Gastrocnemius medialis (tissue), 4 donors: ENCODE measurements around the gene ADGRD2. TPM values are rescaled to one million over a fixed set of nuclear protein-coding genes. Genes with fewer than 3 reads are reported as not detected.

Experiments used
- ATAC-seq, 2 donors: fragments of 150-250 bp; one replicate each; pipeline ENCODE4 v1.9.1; 2016
- DNase-seq, 2 donors: peaks; one replicate each; pipeline ENCODE4 v3.0.0-alpha.2; 2019
- H3K27ac ChIP-seq, 4 donors: fragments of 200-600 bp; sonication (generic); 1 replicate in 1 of 4; 2 replicates in 3 of 4; pipeline ENCODE4 v1.5.1; 2016 to 2018; ENCODE audit warnings: mild to moderate bottlenecking in 2 of 4, moderate library complexity in 1 of 4
- H3K27me3 ChIP-seq, 3 donors: fragments of 200-600 bp; sonication (generic) in 2 of 3; 1 replicate in 1 of 3; 2 replicates in 2 of 3; pipeline versions ENCODE4 v1.5.1 to v1.6.0; 2016 to 2019; ENCODE audit warnings: mild to moderate bottlenecking in 1 of 3, moderate library complexity in 1 of 3
- H3K36me3 ChIP-seq, 2 donors: fragments of 200-600 bp; sonication (generic) in 1 of 2; one replicate each; pipeline ENCODE4 v1.5.1; 2017 to 2018
- H3K4me1 ChIP-seq, 2 donors: fragments of 200-600 bp; sonication (generic) in 1 of 2; one replicate each; pipeline ENCODE4 v1.5.1; 2016 to 2017; ENCODE audit warnings: mild to moderate bottlenecking in 2 of 2
- H3K4me3 ChIP-seq, 4 donors: fragments of 200-600 bp; sonication (generic) in 3 of 4; 1 replicate in 1 of 4; 2 replicates in 3 of 4; pipeline ENCODE4 v1.5.1; 2016 to 2019; ENCODE audit warnings: mild to moderate bottlenecking in 2 of 4
- H3K9me3 ChIP-seq, 3 donors: fragments of 200-600 bp; sonication (generic) in 2 of 3; 1 replicate in 1 of 3; 2 replicates in 2 of 3; pipeline ENCODE4 v1.5.1; 2016 to 2019
- POLR2A ChIP-seq, 2 donors: fragments of 450-650 bp; IDR thresholded peaks; one replicate each; pipeline ENCODE4 v1.6.1; 2017; ENCODE audit warnings: antibody characterized with exemption in 2 of 2, mild to moderate bottlenecking in 2 of 2, moderate library complexity in 2 of 2
- in situ Hi-C, 4 donors: fragments of 200-750 bp; cut with MboI; loops; one replicate each; pipeline versions ENCODE4 v1.15.0 to v1.8.0; 2017; ENCODE audit warnings: low sequenced_read_pairs in 4 of 4
- intact Hi-C: fragments of 100-400 bp; cut with DNase I; formaldehyde crosslinking; loops from one replicate; pipeline ENCODE4 v1.15.1; 2023; ENCODE audit warnings: low total_unique reads
- total RNA-seq, 4 donors: library from RNA; depleted of rRNA; stranded (reverse); fragments of >200 nt; gene quantifications; one replicate each; pipeline versions ENCODE4 v1.1.0 to v1.2.3, GENCODE V29; 2016
- TF ChIP-seq, protein P1 (sequence below), 5 experiments: fragments of 450-650 bp in 3 of 5; fragments of 200-600 bp in 2 of 5; sonication (generic) in 2 of 5; IDR thresholded peaks in 4 of 5; conservative IDR thresholded peaks in 1 of 5; 1 replicate in 4 of 5; 2 replicates in 1 of 5; pipeline ENCODE4 v1.5.1; 2016 to 2019; ENCODE audit warnings: antibody characterized with exemption in 5 of 5, mild to moderate bottlenecking in 3 of 5, moderate library complexity in 3 of 5

ADGRD2 gene
- total RNA-seq, 4 donors from 2014 or later: not detected

GRCh38 chr9:124439686-124440243 is 10.5 kb upstream of the ADGRD2 start:
- H3K9me3 ChIP-seq: no peaks in the 10 kb centered on the region
- H3K4me3 ChIP-seq: no peak overlapping the region
- H3K4me1 ChIP-seq: no peaks in the 10 kb centered on the region
- in situ Hi-C loops: no loop called here
- no peak overlapping the region for H3K27ac ChIP-seq
- intact Hi-C loops: no loop called here
- DNase-seq (no peak), ATAC-seq (no peak)
- H3K27me3 ChIP-seq: peaks cover 0 to 9% (median 0%) of the 10 kb centered on the region in 3 donors
- no peaks in the 10 kb centered on the region for H3K36me3 ChIP-seq
- TF ChIP-seq, protein P1, sequence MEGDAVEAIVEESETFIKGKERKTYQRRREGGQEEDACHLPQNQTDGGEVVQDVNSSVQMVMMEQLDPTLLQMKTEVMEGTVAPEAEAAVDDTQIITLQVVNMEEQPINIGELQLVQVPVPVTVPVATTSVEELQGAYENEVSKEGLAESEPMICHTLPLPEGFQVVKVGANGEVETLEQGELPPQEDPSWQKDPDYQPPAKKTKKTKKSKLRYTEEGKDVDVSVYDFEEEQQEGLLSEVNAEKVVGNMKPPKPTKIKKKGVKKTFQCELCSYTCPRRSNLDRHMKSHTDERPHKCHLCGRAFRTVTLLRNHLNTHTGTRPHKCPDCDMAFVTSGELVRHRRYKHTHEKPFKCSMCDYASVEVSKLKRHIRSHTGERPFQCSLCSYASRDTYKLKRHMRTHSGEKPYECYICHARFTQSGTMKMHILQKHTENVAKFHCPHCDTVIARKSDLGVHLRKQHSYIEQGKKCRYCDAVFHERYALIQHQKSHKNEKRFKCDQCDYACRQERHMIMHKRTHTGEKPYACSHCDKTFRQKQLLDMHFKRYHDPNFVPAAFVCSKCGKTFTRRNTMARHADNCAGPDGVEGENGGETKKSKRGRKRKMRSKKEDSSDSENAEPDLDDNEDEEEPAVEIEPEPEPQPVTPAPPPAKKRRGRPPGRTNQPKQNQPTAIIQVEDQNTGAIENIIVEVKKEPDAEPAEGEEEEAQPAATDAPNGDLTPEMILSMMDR (IDR thresholded peaks at IDR 0.05 in 4 of 5, conservative IDR thresholded peaks at IDR 0.05 in 1 of 5): no peak
- TF ChIP-seq POLR2A (IDR thresholded peaks at IDR 0.05): no peak

GRCh38 chr9:124440786-124441185 is 9.5 kb upstream of the ADGRD2 start:
- peaks cover 0 to 9% (median 0%) of the 10 kb centered on the region in 3 donors for H3K27me3 ChIP-seq
- no peak overlapping the region for H3K4me3 ChIP-seq
- no peaks in the 10 kb centered on the region for H3K4me1 ChIP-seq
- DNase-seq (no peak), ATAC-seq (no peak)
- TF ChIP-seq, protein P1 (IDR thresholded peaks at IDR 0.05 in 4 of 5, conservative IDR thresholded peaks at IDR 0.05 in 1 of 5): no peak
- TF ChIP-seq POLR2A (IDR thresholded peaks at IDR 0.05): no peak
- H3K27ac ChIP-seq: no peak overlapping the region
- H3K9me3 ChIP-seq: no peaks in the 10 kb centered on the region
- in situ Hi-C loops (no loop called here), intact Hi-C loops (no loop called here)
- no peaks in the 10 kb centered on the region for H3K36me3 ChIP-seq

- intact Hi-C loops (no loop called here), in situ Hi-C loops (no loop called here)
- no peak overlapping the region for H3K27ac ChIP-seq
- no peak overlapping the region for H3K4me3 ChIP-seq
- H3K9me3 ChIP-seq: no peaks in the 10 kb centered on the region
- ATAC-seq (no peak), DNase-seq (no peak)
- no peaks in the 10 kb centered on the region for H3K36me3 ChIP-seq
- TF ChIP-seq, protein P1 (IDR thresholded peaks at IDR 0.05 in 4 of 5, conservative IDR thresholded peaks at IDR 0.05 in 1 of 5): no peak
- no peak for TF ChIP-seq POLR2A (IDR thresholded peaks at IDR 0.05)
- peaks cover 0 to 9% (median 0%) of the 10 kb centered on the region in 3 donors for H3K27me3 ChIP-seq
- no peaks in the 10 kb centered on the region for H3K4me1 ChIP-seq
Observed at GRCh38 chr9:124441291-124441690, 9.0 kb upstream of the ADGRD2 start.

DNA sequence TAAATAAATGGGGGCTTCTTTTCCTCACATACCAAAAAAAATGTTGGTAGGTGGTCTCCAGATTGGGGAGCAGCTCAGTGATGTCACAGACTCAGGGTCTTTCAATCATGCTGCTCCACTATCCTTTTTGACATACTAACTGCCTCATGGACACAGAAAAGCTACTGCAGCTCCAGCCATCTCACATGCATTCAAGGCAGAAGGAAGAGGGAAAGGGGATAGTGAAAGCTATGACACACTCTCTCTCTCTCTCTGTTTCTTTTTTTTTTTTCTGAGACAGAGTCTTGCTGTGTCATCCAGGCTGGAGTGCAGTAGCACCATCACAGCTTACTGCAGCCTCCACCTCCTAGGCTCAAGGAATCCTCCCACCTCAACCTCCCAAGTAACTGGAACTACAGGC is 7.9 kb upstream of the ADGRD2 start:
- in situ Hi-C loops: no loop called here
- peaks cover 0 to 11% (median 0%) of the 10 kb centered on the region in 3 donors for H3K27me3 ChIP-seq

More for the DNA sequence above, 7.9 kb upstream of the ADGRD2 start:
- Histone ChIP-seq H3K4me1 (no peaks in the 10 kb centered on the region), H3K9me3 (no peaks in the 10 kb centered on the region), H3K36me3 (no peaks in the 10 kb centered on the region), H3K4me3 (no peak overlapping the region), H3K27ac (no peak overlapping the region)
- intact Hi-C loops: no loop called here
- TF ChIP-seq, protein P1 (IDR thresholded peaks at IDR 0.05 in 4 of 5, conservative IDR thresholded peaks at IDR 0.05 in 1 of 5): no peak
- no peak for TF ChIP-seq POLR2A (IDR thresholded peaks at IDR 0.05)
- ATAC-seq (no peak), DNase-seq (no peak)
